HepG2 (cell line): ENCODE data around the gene HYCC2. TPM values are rescaled to one million over a fixed set of nuclear protein-coding genes. Genes with fewer than 3 reads are reported as not detected.

ENCODE experiments used
- ADNP ChIP-seq: sonication (generic); formaldehyde crosslinking; IDR thresholded peaks from 2 replicates; pipeline ENCODE4 v1.4.0; 2020; ENCODE audit warnings: missing genetic modification reagents
- ARNTL ChIP-seq: sonication (generic); formaldehyde crosslinking; IDR thresholded peaks from 2 replicates; pipeline ENCODE4 v1.4.0; 2020; ENCODE audit warnings: mild to moderate bottlenecking, missing genetic modification reagents
- ATF6 ChIP-seq: sonication (generic); formaldehyde crosslinking; conservative IDR thresholded peaks from 2 replicates; pipeline ENCODE4 v1.4.0; 2020; ENCODE audit warnings: missing genetic modification reagents
- ATM ChIP-seq: fragments of 450-650 bp; IDR thresholded peaks from 2 replicates; pipeline ENCODE4 v1.7.1; 2017; ENCODE audit warnings: mild to moderate bottlenecking, borderline replicate concordance
- BRF2 ChIP-seq: sonication (generic); formaldehyde crosslinking; IDR thresholded peaks from 2 replicates; pipeline ENCODE4 v1.8.1; 2022; ENCODE audit warnings: mild to moderate bottlenecking, missing genetic modification reagents
- CBX2 ChIP-seq, 2 experiments: fragments of 200-600 bp in 1 of 2; sonication (generic); formaldehyde crosslinking in 1 of 2; IDR thresholded peaks; 2 replicates each; pipeline versions ENCODE4 v1.7.0 to v1.8.1; 2018 to 2022; ENCODE audit warnings: low read depth in 2 of 2, low read length in 1 of 2, mild to moderate bottlenecking in 1 of 2, missing genetic modification reagents in 1 of 2
- DDIT3 ChIP-seq: sonication (generic); formaldehyde crosslinking; IDR thresholded peaks from 2 replicates; pipeline ENCODE4 v1.4.0; 2020; ENCODE audit warnings: mild to moderate bottlenecking, missing genetic modification reagents
- ELF1 ChIP-seq: sonication (generic); formaldehyde crosslinking; IDR thresholded peaks from 2 replicates; pipeline ENCODE4 v1.4.0; 2020; ENCODE audit warnings: missing genetic modification reagents
- KDM6A ChIP-seq: IDR thresholded peaks from 2 replicates; pipeline ENCODE4 v1.6.1; 2016; ENCODE audit warnings: low read depth
- MED1 ChIP-seq: sonication (generic); formaldehyde crosslinking; IDR thresholded peaks from 2 replicates; pipeline ENCODE4 v1.4.0; 2020; ENCODE audit warnings: missing genetic modification reagents
- MEF2D ChIP-seq: sonication (generic); formaldehyde crosslinking; IDR thresholded peaks from 2 replicates; pipeline ENCODE4 v1.5.1; 2020; ENCODE audit warnings: mild to moderate bottlenecking, missing genetic modification reagents
- MLLT10 ChIP-seq: sonication (generic); formaldehyde crosslinking; IDR thresholded peaks from 2 replicates; pipeline ENCODE4 v1.4.0; 2020; ENCODE audit warnings: missing genetic modification reagents
- MXI1 ChIP-seq: IDR thresholded peaks from 3 replicates; pipeline ENCODE4 v1.6.1; 2012; ENCODE audit warnings: low read depth, low read length, inconsistent platforms, borderline replicate concordance
- RARA ChIP-seq: IDR thresholded peaks from 2 replicates; pipeline ENCODE4 v1.6.1; 2016; ENCODE audit warnings: missing genetic modification reagents, missing compliant biosample characterization
- SNRNP70 ChIP-seq: fragments of 200-400 bp; formaldehyde crosslinking; IDR thresholded peaks from 2 replicates; pipeline ENCODE4 v1.6.1; 2017; ENCODE audit warnings: mild to moderate bottlenecking, low read depth, low read length, moderate library complexity
- SP4 ChIP-seq: sonication (generic); formaldehyde crosslinking; IDR thresholded peaks from 2 replicates; pipeline ENCODE4 v1.8.1; 2023; ENCODE audit warnings: mild to moderate bottlenecking, missing genetic modification reagents
- SP5 ChIP-seq: IDR thresholded peaks from 2 replicates; pipeline ENCODE4 v1.6.1; 2016; ENCODE audit warnings: low read depth, borderline replicate concordance
- ZNF331 ChIP-seq: sonication (generic); formaldehyde crosslinking; IDR thresholded peaks from 2 replicates; pipeline ENCODE4 v1.4.0; 2020; ENCODE audit warnings: missing genetic modification reagents
- ZNF747 ChIP-seq: sonication (generic); formaldehyde crosslinking; IDR thresholded peaks from 2 replicates; pipeline ENCODE4 v1.8.1; 2023; ENCODE audit warnings: missing genetic modification reagents, mild to moderate bottlenecking, borderline replicate concordance
- ZNF782 ChIP-seq: sonication (generic); formaldehyde crosslinking; IDR thresholded peaks from 2 replicates; pipeline ENCODE4 v1.4.0; 2020; ENCODE audit warnings: missing genetic modification reagents, mild to moderate bottlenecking, borderline replicate concordance
- ZSCAN20 ChIP-seq: sonication (generic); formaldehyde crosslinking; IDR thresholded peaks from 2 replicates; pipeline ENCODE4 v1.4.0; 2020; ENCODE audit warnings: missing genetic modification reagents, mild to moderate bottlenecking, borderline replicate concordance
- ZSCAN29 ChIP-seq: sonication (generic); formaldehyde crosslinking; conservative IDR thresholded peaks from 2 replicates; pipeline ENCODE4 v1.4.0; 2020; ENCODE audit warnings: mild to moderate bottlenecking, missing genetic modification reagents
- ZSCAN31 ChIP-seq: sonication (generic); formaldehyde crosslinking; IDR thresholded peaks from 2 replicates; pipeline ENCODE4 v1.5.0; 2020; ENCODE audit warnings: low read depth, mild to moderate bottlenecking, missing genetic modification reagents
- polyA plus RNA-seq, 8 experiments: library from polyadenylated mRNA; depleted of rRNA in 3 of 8; stranded (reverse) in 7 of 8; unstranded in 1 of 8; fragments of >200 nt; fragmentation: Illumina TruSeq in 4 of 8; extraction: Trizol in 4 of 8; gene quantifications; 2 replicates each; pipeline versions ENCODE4 v1.2.1 to v1.2.3, GENCODE V29; 2011 to 2016; ENCODE audit warnings: low read depth in 4 of 8, missing spikeins in 1 of 8, mixed read lengths in 1 of 8; ENCODE audit not compliant: insufficient read depth in 1 of 8
- total RNA-seq, 5 experiments: library from RNA; depleted of rRNA; stranded (reverse); fragments of >200 nt; fragmentation: Illumina TruSeq; extraction: Trizol; gene quantifications; 2 replicates each; pipeline ENCODE4 v1.2.3, GENCODE V29; 2016; ENCODE audit warnings: low read depth in 1 of 5

HYCC2 gene
- total and polyA plus RNA-seq, 2 of the 13 experiments (the other 11 are each of a cell fraction or from before 2014, with no cell fraction given): 4.7 to 13.9 TPM

- peak; percentile 6; the same call in 1 of the 2 replicates for TF ChIP-seq ADNP
- TF ChIP-seq ZSCAN31 (CRISPR knock-in tag): peak; percentile 83
- TF ChIP-seq BRF2 (CRISPR knock-in tag): peak; percentile 53; the same call in 1 of the 2 replicates
- peak; percentile 95; the same call in 1 of the 2 replicates for TF ChIP-seq ZSCAN20
- TF ChIP-seq ZNF782 (CRISPR knock-in tag): peak; percentile 71
- no peak for TF ChIP-seq ZNF747 (CRISPR knock-in tag)
- TF ChIP-seq MXI1: peak; percentile 79; the same call in 1 of the 3 replicates
- no peak for TF ChIP-seq ATM
- TF ChIP-seq ARNTL: no peak; the same call in 1 of the 2 replicates
- TF ChIP-seq RARA (CRISPR knock-in tag): peak; percentile 43
- TF ChIP-seq SP5 (CRISPR knock-in tag): peak; percentile 71
- TF ChIP-seq KDM6A (CRISPR knock-in tag): no peak
- TF ChIP-seq MED1: peak; percentile 87
- TF ChIP-seq SNRNP70: no peak
- peak; percentile 89; the same call in 1 of the 2 replicates for TF ChIP-seq ZSCAN29 (CRISPR knock-in tag)
- peak; percentile 12; the same call in 1 of the 2 replicates for TF ChIP-seq ZNF331 (CRISPR knock-in tag)
- no peak for TF ChIP-seq DDIT3 (CRISPR knock-in tag)
- TF ChIP-seq MEF2D (CRISPR knock-in tag): no peak
- TF ChIP-seq CBX2 (IDR thresholded peaks at IDR 0.05; ENCODE audit: low read depth, low read length): no peak
- no peak for TF ChIP-seq CBX2 (CRISPR knock-in tag; IDR thresholded peaks at IDR 0.05; ENCODE audit: low read depth)
- peak; percentile 91 for TF ChIP-seq ELF1 (CRISPR knock-in tag)
- TF ChIP-seq ATF6 (CRISPR knock-in tag): 0 out of 2 replicates have a peak, but pooled peaks have one; percentile 31
- TF ChIP-seq MLLT10 (CRISPR knock-in tag): no peak
- TF ChIP-seq SP4 (CRISPR knock-in tag): peak; percentile 29; the same call in 1 of the 2 replicates
These were observed 44.9 kb upstream of the HYCC2 start, which contains the start of gene CFLAR (continued) for GRCh38 chr2:201116115-201116958.
